Effector memory CD8-positive, alpha-beta T cell (primary cell): ENCODE data around the gene DAGLB.
A peak's percentile ranks its signal among the peaks of the same experiment; 100 is the strongest.
"Not testable (repeated sequence)": the region's sequence is repeated elsewhere in the genome, so short reads cannot be mapped to it uniquely, and the experiment has no call there.

Experiments
- ATAC-seq: fragments of 150-1000 bp; cut with Tn5 transposase; replicated peaks from 2 replicates; pipeline ENCODE4 v1.10.0; 2021; ENCODE audit warnings: mild to moderate bottlenecking, moderate library complexity
- DNase-seq, 3 experiments: peaks; one replicate each; pipeline ENCODE4 v3.0.0; 2021
- H3K27ac Mint-ChIP-seq, 2 donors: one replicate each; pipeline ENCODE4 v1.8.0; 2022; ENCODE audit warnings: mild to moderate bottlenecking in 2 of 2, mixed read lengths in 2 of 2, moderate library complexity in 2 of 2
- H3K27me3 Mint-ChIP-seq, 2 donors: one replicate each; pipeline ENCODE4 v1.8.0; 2022; ENCODE audit warnings: mixed read lengths in 2 of 2
- H3K36me3 Mint-ChIP-seq: one replicate; pipeline ENCODE4 v1.8.0; 2022; ENCODE audit warnings: mild to moderate bottlenecking, moderate library complexity, mixed read lengths; ENCODE audit not compliant: insufficient read depth
- H3K4me1 Mint-ChIP-seq, 2 donors: one replicate each; pipeline ENCODE4 v1.8.0; 2022; ENCODE audit warnings: low read depth in 2 of 2, mixed read lengths in 2 of 2
- H3K4me3 Mint-ChIP-seq, 2 donors: one replicate each; pipeline ENCODE4 v1.8.0; 2022; ENCODE audit warnings: mild to moderate bottlenecking in 2 of 2, mixed read lengths in 2 of 2, moderate library complexity in 2 of 2
- H3K9me3 Mint-ChIP-seq, 2 donors: one replicate each; pipeline ENCODE4 v1.8.0; 2022; ENCODE audit warnings: mixed read lengths in 2 of 2

The DAGLB gene

DNA sequence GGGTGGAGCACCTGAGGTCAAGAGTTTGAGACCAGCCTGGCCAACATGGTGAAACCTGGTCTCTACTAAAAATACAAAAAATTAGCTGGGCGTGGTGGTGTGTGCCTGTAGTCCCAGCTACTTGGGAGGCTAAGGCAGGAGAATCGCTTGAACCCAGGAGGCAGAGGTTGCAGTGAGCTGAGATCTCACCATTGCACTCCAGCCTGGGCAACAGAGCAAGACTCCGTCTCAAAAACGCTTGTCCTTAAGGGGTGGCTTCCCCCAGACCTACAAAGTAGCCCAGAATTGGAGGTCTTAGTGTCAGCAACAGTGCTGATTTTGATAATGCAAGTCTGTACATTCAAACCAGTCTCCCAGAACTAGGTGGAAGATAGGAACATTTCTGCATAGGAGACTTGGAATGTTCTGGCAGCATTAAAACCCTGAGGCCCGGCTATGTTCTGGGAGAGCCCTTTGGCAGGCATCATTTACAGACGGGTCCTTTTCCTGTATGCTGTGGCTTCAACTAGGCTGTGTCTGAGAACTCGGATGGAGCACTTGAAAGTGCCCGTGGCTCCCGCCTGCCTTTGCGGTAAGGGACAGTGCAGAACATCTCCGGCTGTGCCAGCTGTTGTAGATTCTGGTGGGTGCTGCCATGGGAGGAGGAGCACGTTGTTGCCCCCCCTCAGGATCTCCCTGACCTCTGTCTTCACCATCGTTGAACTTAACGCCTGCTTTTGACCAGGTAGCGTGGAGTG is 49.8 kb downstream of the DAGLB start:
- Mint-ChIP-seq H3K36me3 (peaks cover 62% of the 10 kb centered on the region), H3K27ac (peak overlapping the region in 1 of 2 donors; percentile 79), H3K4me1 (peaks cover 37 to 44% of the 10 kb centered on the region in 2 donors)
- H3K27me3 Mint-ChIP-seq, H3K4me3 Mint-ChIP-seq, ATAC-seq, H3K9me3 Mint-ChIP-seq, DNase-seq: not testable (repeated sequence)

DNA sequence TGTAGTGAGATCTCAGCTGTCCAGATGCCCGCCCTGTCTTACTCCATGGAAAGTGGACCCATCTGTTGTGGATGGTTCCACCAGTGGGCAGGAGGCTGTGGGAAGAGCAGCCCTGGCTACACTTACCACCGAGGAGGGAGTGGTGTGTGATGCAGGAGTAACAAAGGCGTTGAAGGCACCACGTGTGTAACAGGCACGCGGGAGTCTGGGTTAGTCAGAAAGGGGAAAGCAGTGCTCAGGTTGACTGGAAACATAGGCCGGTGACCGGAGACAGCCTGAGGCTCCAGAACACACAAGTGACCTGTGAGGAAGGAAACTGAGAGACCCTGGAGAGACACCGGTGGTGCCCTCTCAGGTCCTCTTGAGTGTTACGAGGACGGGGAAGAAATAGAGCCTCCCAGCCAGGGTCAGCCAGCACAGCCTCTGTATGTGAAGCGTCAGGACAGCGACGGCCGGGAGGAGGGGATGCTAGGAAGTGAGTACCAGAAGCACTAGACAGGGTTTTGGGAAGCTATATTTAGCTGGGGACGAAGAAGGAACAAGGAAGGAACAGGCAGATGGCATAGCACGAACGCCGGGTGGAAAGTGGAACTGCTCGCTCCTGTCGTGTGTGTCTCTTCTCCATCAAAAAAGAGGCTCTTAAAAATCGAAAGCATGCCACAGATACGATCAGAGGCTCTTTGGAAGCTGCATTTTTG is 51.7 kb downstream of the DAGLB start:
- Mint-ChIP-seq H3K4me3 (peak overlapping the region; percentile 35 to 38), H3K9me3 (no peaks in the 10 kb centered on the region), H3K27ac (peak overlapping the region; percentile 79 to 93), H3K27me3 (no peaks in the 10 kb centered on the region), H3K36me3 (peaks cover 60% of the 10 kb centered on the region), H3K4me1 (peaks cover 43 to 57% of the 10 kb centered on the region in 2 donors)
- ATAC-seq, result no peak
- DNase-seq, result no peak

DNA sequence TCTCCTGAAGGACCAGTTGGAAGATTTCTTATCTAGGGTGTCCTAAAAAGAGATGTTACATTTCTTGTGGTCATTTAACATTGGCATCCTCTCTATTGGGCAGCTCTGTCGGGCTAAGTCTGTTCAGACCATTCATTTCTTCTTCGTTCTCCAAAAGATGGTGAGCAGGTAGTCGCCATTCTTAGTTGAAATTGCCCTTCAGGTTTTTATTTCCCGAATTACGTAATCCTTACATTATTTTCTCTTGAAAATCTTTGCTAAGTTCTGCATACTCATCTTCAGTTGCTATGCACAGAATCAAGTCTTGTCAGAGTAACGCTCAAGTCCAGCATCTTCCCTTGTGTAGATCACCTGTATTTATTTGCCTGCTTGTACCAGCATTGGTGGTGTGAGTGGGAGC is 53.6 kb downstream of the DAGLB start:
- Mint-ChIP-seq H3K9me3 (no peaks in the 10 kb centered on the region), H3K36me3 (peaks cover 57% of the 10 kb centered on the region), H3K4me3 (peak overlapping the region; percentile 6 to 8), H3K27ac (peak overlapping the region; percentile 85 to 89), H3K4me1 (peaks cover 43 to 57% of the 10 kb centered on the region in 2 donors), H3K27me3 (no peaks in the 10 kb centered on the region)
- ATAC-seq (no peak), DNase-seq (no peak)

DNA sequence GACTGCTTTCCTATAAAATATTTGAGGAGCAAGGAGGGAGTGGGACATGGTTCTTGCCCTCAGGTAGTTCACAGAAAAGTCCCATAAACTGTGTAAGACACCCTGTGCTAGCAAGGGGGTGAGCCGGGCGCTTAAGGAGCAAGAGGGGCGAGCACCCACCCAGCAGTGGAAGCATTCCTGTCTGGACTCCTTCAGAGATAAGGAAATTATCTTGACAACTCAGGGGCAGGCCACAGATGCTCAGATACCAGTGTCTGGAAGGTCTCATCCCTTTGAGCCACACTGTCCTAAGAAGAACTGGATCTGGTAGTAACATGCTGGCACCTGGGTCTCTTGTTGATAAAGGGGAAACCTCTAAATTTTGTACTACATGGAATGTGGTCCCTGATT is 54.1 kb downstream of the DAGLB start:
- Mint-ChIP-seq H3K9me3 (no peaks in the 10 kb centered on the region), H3K4me1 (peaks cover 41 to 55% of the 10 kb centered on the region in 2 donors), H3K27me3 (no peaks in the 10 kb centered on the region), H3K27ac (peak overlapping the region; percentile 85 to 89), H3K4me3 (no peak overlapping the region), H3K36me3 (peaks cover 61% of the 10 kb centered on the region)
- ATAC-seq, result no peak
- DNase-seq, result no peak

DNA sequence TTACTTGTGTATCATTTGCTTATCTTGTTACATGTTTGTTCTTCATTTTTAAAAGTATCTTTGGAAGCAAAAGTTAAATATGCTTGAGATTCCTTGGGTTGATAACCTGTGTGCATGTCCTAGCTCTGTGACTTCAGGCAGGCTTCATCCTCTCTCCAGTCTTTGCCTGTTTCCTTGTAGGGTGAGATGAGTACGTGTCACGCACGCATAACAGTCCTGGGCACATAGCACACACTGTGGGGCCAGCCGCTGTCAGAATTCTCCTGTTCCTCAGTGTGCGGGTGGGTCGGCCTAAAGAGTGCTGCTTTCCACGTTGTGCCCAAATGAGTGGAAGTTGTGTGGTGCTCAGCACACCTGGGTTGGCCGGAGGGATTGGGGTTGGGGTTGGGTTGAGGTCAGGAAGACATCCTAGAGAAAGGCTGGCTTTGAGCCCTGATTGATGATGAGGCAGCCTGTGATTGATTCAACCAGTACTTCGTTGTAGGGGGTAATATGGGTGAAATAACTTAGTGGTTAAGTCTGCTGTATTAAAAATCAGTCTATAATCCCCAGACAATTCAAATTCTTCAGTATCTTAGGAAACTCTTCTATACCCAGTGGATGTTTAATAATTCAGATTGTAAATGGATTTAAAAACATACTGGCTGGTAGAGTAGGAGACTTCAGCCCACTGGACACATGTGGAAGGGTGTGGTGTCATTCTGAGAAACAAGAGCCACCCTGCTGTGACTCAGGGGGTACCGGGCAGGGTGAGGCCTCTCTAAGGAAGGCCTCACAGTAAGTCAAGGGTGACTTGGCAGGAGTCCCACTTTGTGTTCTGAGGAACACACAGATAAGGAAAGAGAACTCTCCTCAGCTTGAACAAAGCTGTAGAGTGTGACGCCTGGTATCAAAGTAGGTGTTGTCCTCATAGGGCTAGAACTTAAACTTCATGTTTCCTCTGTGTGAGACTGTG is 54.8 kb downstream of the DAGLB start:
- H3K4me1 Mint-ChIP-seq, result peaks cover 41 to 50% of the 10 kb centered on the region in 2 donors
- peak overlapping the region in 1 of 2 donors; percentile 41 for H3K4me3 Mint-ChIP-seq
- no peaks in the 10 kb centered on the region for H3K9me3 Mint-ChIP-seq
- H3K36me3 Mint-ChIP-seq, result peaks cover 68% of the 10 kb centered on the region
- peak; percentile 54 for ATAC-seq
- H3K27ac Mint-ChIP-seq, result peak overlapping the region; percentile 85 to 89
- DNase-seq, result no peak
- no peaks in the 10 kb centered on the region for H3K27me3 Mint-ChIP-seq

- Mint-ChIP-seq H3K4me3 (no peak overlapping the region), H3K27me3 (no peaks in the 10 kb centered on the region), H3K36me3 (peaks cover 63% of the 10 kb centered on the region), H3K9me3 (no peaks in the 10 kb centered on the region), H3K4me1 (peaks cover 34 to 50% of the 10 kb centered on the region in 2 donors), H3K27ac (peak overlapping the region in 1 of 2 donors; percentile 35)
- DNase-seq (no peak), ATAC-seq (no peak)
Observed at GRCh38 chr7:6389728-6390127, 58.0 kb downstream of the DAGLB start.

DNA sequence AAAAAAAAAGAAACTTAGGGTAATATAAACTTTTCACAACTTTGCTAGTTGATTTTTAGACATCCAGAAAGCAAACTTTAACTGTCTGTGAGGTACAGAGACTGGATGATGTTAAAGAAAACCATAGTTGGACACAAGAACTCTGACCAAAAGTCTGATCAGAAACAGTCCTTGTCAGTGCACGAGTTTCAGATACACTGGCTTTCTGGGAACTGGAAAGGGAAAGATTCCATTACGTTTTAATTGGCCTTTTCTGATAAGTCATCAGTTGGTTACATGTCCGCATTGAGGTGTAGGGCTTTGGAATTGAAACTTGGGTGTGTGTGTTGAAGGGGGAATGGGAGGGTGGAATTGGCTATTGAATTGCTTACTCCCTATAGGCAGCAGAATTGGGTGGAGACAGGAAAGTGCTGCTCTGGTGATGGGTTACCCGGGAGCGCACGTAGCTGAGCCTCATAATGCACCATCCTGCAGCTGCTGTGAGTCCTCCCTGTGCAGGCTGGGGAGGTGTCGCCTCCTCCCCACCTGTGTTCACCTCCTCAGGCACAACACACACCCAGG is 59.9 kb downstream of the DAGLB start:
- DNase-seq, result no peak

GRCh38 chr7:6386779-6387178 is 61.0 kb downstream of the DAGLB start:
- DNase-seq, result no peak
- H3K9me3 Mint-ChIP-seq, result no peaks in the 10 kb centered on the region

More for the DNA sequence above, 59.9 kb downstream of the DAGLB start:
- ATAC-seq, result no peak
- no peaks in the 10 kb centered on the region for H3K9me3 Mint-ChIP-seq
- peak overlapping the region; percentile 72 to 93 for H3K27ac Mint-ChIP-seq
- no peak overlapping the region for H3K4me3 Mint-ChIP-seq
- H3K36me3 Mint-ChIP-seq, result peaks cover 52% of the 10 kb centered on the region
- H3K27me3 Mint-ChIP-seq, result no peaks in the 10 kb centered on the region
- H3K4me1 Mint-ChIP-seq, result peaks cover 27 to 42% of the 10 kb centered on the region in 2 donors

GRCh38 chr7:6385909-6386560 is 61.7 kb downstream of the DAGLB start:
- no peaks in the 10 kb centered on the region for H3K27me3 Mint-ChIP-seq
- H3K36me3 Mint-ChIP-seq, result peaks cover 40% of the 10 kb centered on the region
- peak overlapping the region in 1 of 2 donors; percentile 33 for H3K4me3 Mint-ChIP-seq
- peaks cover 35 to 47% of the 10 kb centered on the region in 2 donors for H3K4me1 Mint-ChIP-seq
- H3K27ac Mint-ChIP-seq, result peak overlapping the region; percentile 72 to 93
- no peaks in the 10 kb centered on the region for H3K9me3 Mint-ChIP-seq
- DNase-seq, result no peak
- no peak for ATAC-seq

More at GRCh38 chr7:6386779-6387178, 61.0 kb downstream of the DAGLB start:
- peak overlapping the region; percentile 72 to 93 for H3K27ac Mint-ChIP-seq
- peaks cover 33 to 47% of the 10 kb centered on the region in 2 donors for H3K4me1 Mint-ChIP-seq
- ATAC-seq, result no peak
- peaks cover 45% of the 10 kb centered on the region for H3K36me3 Mint-ChIP-seq
- H3K4me3 Mint-ChIP-seq, result no peak overlapping the region
- H3K27me3 Mint-ChIP-seq, result no peaks in the 10 kb centered on the region

GRCh38 chr7:6385110-6385781 is 62.5 kb downstream of the DAGLB start:
- Mint-ChIP-seq H3K4me1 (peaks cover 42 to 55% of the 10 kb centered on the region in 2 donors), H3K27ac (peak overlapping the region; percentile 72 to 93), H3K36me3 (peaks cover 40% of the 10 kb centered on the region), H3K4me3 (peak overlapping the region; percentile 41 to 42), H3K9me3 (no peaks in the 10 kb centered on the region), H3K27me3 (no peaks in the 10 kb centered on the region)
- DNase-seq (no peak), ATAC-seq (no peak)

DNA sequence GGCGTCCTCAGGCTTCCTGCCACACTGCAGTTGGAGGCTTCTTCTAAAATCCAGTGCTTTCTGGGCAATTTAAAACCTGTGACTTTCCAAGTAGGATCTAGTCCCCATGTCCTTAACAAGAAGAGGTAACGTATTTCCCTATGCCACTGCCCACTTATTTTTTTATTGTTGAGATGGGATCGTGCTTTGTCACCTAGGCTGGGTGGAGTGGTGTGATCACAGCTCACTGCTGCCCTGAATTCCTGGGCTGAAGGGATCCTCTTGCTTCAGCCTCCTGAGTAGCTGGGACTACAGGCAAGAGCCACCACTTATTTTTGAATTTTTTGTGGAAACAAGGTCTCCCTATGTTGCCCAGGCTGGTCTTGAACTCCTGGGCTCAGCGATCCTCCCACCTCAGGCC is 63.4 kb downstream of the DAGLB start:
- Mint-ChIP-seq H3K4me3 (no peak overlapping the region), H3K9me3 (no peaks in the 10 kb centered on the region), H3K4me1 (peaks cover 49 to 61% of the 10 kb centered on the region in 2 donors), H3K27ac (peak overlapping the region; percentile 72 to 78), H3K36me3 (peaks cover 44% of the 10 kb centered on the region), H3K27me3 (no peaks in the 10 kb centered on the region)
- no peak for ATAC-seq
- DNase-seq, result no peak

DNA sequence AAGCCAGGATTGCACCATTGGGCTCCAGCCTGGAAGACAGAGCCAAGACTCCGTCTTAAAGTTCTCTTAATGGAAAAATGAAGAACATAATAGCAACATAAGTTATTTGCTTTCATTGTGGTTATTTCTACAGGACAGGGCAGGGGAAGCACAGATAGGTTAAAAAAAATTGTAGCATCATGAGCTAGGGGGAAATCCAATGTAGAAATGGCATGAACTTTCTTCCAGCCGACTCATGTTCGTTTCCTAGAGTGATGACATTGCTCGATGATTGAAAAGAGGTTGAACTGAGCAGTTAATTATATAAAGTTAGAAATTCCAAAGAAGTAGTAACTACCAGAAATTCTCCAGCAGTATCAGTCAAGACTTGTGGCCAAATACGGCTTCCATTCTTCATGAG is 64.9 kb downstream of the DAGLB start:
- Mint-ChIP-seq H3K4me3 (peak overlapping the region; percentile 20 to 56), H3K9me3 (no peaks in the 10 kb centered on the region), H3K36me3 (peaks cover 39% of the 10 kb centered on the region), H3K4me1 (peaks cover 53 to 68% of the 10 kb centered on the region in 2 donors), H3K27me3 (no peaks in the 10 kb centered on the region), H3K27ac (peak overlapping the region; percentile 90 to 93)
- no peak for DNase-seq
- peak; percentile 19 for ATAC-seq
